ENCODE results near the gene ADARB2.

ADARB2 gene

DNA sequence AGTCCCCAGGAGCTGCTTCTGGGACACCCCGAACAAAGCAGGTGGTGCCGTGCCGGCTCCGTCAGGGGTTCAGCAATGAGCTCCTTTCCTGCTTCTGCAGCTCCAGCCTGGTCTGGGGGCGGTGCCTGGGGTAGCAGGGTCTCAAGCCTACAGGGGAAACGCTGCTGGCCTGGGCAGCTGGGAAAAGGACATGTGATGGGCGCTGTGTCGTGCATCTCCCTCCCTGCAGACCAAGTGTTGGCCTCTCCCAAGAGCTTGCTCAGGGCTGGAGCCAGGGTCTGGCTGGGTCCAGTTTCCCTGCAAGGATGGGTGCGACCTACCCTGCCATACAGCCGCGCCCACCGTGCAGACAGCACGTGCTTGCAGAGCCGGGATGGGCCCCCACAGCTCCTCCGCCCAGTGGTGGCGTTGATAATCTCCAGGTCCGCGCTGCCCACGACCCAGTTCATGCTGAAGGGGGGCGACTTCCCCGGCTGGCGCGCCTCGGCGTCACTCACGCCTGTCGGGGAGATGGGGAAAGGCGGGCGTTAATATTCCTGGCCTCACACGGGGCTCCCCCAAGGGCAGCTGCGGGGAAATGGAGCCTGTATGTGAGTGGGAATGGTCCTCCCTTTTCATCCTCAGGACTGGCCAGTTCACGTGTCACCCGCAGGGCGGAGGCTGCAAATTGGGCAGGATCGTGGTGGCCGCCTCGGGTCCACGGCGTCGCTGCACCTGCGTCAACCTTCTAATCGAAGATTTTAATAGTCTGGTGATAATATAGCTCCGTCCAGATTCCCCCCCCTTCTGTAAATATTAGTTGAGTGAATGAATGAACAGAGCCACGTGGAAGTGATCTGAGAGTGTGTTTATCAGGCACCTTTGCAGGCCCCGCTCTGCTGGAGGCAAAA, 552.5 kb downstream of the ADARB2 start:
- FAIRE-seq: no peak
- no peak for DNase-seq (ENCODE audit: low spot score)

- FAIRE-seq (no peak), DNase-seq (ENCODE audit: low spot score) (no peak)
These were observed 553.6 kb downstream of the ADARB2 start for GRCh38 chr10:1183701-1184100.

DNA sequence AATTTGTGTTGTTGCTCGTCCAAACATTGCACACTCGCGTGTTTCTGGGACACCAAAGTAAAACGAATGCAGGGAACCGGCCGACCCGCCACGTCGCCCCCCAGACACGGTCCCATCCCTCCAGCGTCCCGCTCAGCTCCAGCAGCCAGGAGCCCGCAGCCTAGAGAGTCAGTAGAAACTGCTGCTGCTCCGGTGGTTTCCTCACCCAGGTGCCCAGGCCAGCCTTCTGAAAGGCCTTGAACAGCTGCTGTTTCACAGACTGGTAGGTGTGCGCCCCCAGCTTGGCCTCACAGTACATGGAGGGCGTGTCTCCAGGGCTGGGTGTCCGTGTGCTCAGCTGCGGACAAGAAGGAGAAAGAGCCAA, 554.3 kb downstream of the ADARB2 start:
- FAIRE-seq (no peak), DNase-seq (ENCODE audit: low spot score) (no peak)

DNA sequence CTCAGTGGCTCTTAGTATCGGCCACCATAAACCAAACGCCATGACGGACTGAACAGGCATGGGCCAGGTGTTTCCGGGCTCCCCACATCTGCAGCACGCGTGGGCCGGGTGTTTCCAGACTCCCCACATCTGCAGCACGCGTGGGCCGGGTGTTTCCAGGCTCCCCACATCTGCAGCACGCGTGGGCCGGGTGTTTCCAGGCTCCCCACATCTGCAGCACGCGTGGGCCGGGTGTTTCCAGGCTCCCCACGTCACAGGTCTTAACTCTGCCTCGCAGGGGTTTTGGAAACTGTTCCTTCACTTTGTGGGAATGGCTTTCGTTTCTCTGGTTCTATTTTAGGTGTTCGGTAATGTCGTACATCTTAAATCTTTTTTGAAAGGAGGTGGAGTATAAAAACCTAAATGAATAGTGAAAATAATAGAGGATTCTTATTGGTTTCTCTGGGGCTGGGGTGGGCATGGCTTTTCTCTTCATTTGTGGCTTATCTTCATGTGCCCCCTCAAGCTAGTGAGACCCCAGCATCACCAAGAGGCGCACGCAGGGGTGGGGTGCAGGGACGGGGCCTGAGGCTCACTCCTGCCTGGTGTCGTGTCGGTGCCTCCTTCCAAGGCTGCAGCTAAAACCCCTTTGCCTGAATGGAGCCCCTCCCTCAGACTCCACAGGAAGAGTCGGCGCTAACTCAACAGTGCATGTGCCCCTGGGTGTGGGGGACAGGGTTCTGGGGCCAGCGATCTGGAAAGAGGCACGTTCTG, 554.9 kb downstream of the ADARB2 start:
- FAIRE-seq (no peak), DNase-seq (ENCODE audit: low spot score) (no peak)

DNA sequence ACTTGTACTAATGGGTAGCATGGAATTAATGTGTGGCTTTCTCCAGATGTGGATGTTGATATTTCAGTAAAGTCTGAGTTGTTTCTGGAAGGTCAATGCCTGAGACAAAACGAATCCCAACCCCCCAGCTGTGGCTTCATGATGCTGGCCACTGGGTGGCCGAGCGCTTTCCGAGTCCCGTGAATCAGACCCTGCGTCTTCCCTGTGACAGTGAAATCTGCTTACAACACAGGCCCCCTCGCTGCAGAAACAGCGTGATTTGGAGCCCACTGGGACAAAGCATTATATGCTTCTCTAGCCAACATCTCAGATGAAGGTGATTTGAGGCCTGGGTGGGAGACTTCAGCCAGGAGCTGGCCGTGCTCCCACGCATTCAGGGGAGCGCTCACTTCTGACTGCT, 556.5 kb downstream of the ADARB2 start:
- DNase-seq (ENCODE audit: low spot score) (no peak), FAIRE-seq (no peak)

DNA sequence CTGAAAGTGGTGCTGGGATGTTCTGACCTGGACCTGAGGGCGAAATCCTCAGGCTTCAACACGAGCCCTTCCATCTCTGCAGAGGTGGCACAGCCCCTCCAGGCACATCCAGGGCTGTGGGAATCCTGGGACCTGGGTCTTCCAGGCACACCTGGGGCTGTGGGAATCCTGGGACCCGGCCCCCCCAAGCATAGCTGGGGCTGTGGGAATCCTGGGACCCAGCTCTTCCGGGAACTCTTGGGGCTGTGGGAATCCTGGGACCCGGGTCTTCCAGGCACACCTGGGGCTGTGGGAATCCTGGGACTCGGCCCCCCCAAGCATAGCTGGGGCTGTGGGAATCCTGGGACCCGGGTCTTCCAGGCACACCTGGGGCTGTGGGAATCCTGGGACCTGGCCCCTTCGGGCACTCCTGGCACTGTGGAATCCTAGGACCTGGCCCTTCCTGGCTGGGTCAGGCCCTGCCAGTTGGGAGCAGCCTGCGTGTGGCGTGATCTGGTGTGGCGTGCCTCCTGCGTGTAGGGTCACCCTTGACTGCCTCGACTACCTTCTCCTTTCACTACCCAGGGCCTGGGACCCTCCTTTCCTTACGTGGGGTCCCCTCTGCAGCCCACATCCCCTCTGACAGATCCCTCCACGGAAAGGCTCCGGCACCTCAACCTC, 557.1 kb downstream of the ADARB2 start:
- no peak for FAIRE-seq
- no peak for DNase-seq (ENCODE audit: low spot score)

- FAIRE-seq (no peak), DNase-seq (ENCODE audit: low spot score) (no peak)
These were observed 557.8 kb downstream of the ADARB2 start for GRCh38 chr10:1179346-1180070.

DNA sequence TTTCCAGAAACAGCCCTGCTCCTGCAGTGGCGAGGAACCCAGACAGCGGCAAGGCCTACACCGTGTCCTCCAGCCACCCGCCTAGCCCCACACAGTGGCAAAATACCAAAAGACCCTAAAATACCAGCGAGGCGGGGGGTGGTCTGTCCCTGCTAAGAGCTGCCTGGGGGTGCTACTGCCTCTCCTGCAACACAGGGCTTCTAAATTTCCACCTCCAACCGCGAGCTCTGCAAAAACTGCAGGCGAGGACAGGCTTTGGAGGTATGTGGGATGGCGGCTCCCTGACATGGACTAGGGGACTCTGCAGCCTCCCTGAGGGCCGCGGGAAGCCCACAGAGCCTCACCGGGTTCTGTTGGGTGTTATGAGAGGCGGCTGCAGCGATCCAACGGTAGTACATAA, 558.8 kb downstream of the ADARB2 start:
- FAIRE-seq (no peak), DNase-seq (ENCODE audit: low spot score) (no peak)

- no peak for FAIRE-seq
- DNase-seq (ENCODE audit: low spot score): no peak
These were observed 559.4 kb downstream of the ADARB2 start for GRCh38 chr10:1177936-1178335.

- DNase-seq (ENCODE audit: low spot score) (no peak), FAIRE-seq (no peak)
These were observed 561.3 kb downstream of the ADARB2 start for GRCh38 chr10:1175956-1176565.

DNA sequence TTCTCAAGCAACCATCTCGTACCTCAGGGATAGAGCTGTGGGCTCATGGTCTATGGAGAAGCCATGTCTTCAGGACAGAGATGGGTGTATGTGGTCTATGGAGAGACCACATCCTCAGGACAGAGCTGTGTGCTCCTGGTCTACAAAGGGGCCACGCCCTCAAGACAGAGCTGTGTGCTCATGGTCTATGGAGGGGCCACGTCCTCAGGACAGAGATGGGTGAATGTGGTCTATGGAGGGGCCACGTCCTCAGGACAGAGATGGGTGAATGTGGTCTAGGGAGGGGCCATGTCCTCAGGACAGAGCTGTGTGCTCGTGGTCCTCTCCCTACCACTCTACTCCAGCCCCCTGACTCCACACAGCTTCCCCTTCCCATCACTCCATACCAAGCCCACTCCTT, 563.3 kb downstream of the ADARB2 start:
- FAIRE-seq (no peak), DNase-seq (ENCODE audit: low spot score) (no peak)

DNA sequence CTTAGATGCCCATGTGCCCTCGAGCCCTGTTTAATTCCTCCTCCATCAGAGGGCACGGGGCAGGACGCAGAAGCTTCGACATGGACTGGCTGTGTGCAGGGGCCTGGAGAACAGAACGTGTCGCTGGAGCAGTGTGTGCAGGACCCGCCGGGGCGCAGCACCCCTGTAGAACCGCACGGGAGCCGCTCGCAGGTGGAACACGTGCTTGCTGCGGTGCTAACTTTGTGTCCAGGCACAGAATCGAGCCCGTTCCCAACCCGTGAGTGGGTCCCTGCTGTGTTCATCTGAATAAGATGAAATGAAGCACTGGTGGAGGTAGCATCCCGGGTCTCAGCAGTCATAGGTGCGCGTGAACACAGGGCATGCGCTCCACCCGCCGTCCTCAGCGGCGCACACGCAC, 564.2 kb downstream of the ADARB2 start:
- no peak for FAIRE-seq

DNA sequence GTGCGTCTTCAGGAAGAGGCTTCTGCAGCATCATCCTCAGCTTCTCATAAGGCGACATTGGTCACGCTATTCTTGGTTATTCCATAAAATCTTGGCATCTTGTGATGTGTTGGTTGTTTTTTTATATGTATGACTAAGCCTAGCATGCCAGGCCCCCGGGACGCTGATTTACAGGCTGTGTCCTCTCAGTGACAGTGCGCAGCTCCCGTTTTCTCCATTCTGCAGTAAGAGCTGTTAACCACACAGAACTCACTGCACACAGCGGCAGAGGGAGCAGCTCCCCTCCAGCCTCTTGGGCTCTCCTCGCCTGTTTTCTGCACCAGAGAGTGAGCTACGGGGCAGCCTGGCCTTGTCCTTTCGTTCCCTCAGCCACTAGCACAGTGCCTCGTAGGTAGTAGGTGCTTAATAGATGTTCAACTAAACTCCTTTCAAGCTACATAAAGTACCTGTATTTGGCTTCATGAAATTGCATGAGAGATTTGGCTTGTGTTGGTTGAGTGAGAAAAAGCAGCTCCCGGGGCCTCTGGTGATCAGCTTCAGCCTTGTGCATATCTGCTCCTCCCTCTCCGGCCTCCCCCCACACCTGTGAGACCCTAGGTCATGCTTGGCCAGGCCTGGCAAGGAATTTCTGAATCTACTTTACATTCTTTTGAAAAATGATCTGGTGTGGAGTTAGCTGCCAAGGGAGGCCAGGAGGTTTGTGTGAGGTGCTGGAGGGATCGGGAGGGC, 564.9 kb downstream of the ADARB2 start:
- no peak for DNase-seq (ENCODE audit: low spot score)
- no peak for FAIRE-seq

More for the DNA sequence above, 564.2 kb downstream of the ADARB2 start:
- no peak for DNase-seq (ENCODE audit: low spot score)

- FAIRE-seq (no peak), DNase-seq (ENCODE audit: low spot score) (no peak)
These were observed 565.7 kb downstream of the ADARB2 start for GRCh38 chr10:1171586-1171985.

- DNase-seq (ENCODE audit: low spot score) (no peak), FAIRE-seq (no peak)
These were observed 566.1 kb downstream of the ADARB2 start for GRCh38 chr10:1171182-1171581.

- FAIRE-seq: no peak
- no peak for DNase-seq (ENCODE audit: low spot score)
These were observed 566.5 kb downstream of the ADARB2 start for GRCh38 chr10:1170867-1171180.

- DNase-seq (ENCODE audit: low spot score) (no peak), FAIRE-seq (no peak)
These were observed 567.1 kb downstream of the ADARB2 start for GRCh38 chr10:1169981-1170866.

- no peak for FAIRE-seq
- no peak for DNase-seq (ENCODE audit: low spot score)
These were observed 568.0 kb downstream of the ADARB2 start for GRCh38 chr10:1169186-1169885.

GRCh38 chr10:1168763-1169162, 568.6 kb downstream of the ADARB2 start:
- FAIRE-seq (no peak), DNase-seq (ENCODE audit: low spot score) (no peak)
